ENCODE measurements around the gene GTSF1L. TPM values are rescaled to one million over a fixed set of nuclear protein-coding genes. Genes with fewer than 3 reads are reported as not detected.
"Not testable (repeated sequence)": the region's sequence is repeated elsewhere in the genome, so short reads cannot be mapped to it uniquely, and the experiment has no call there.

The GTSF1L gene
- not detected for total RNA-seq
- 0 reads per million in 2 donors for total RNA-seq

- H3K4me3 Mint-ChIP-seq: no peak within 1 kb of the TSS
- peaks cover 15% of the 10 kb centered on the region for H3K4me1 Mint-ChIP-seq
- H3K9me3 ChIP-seq (ENCODE audit: control insufficient read depth, low read length, poor library complexity, severe bottlenecking): no peaks in the 10 kb centered on the region
- H3K36me3 Mint-ChIP-seq (ENCODE audit: low read depth): no peaks in the 10 kb centered on the region
- no peak within 1 kb of the TSS for H3K27ac Mint-ChIP-seq
- no peaks in the 10 kb centered on the region for H3K27me3 Mint-ChIP-seq
- ATAC-seq: no peak
- no peak for DNase-seq
These were observed at the start of gene GTSF1L for GRCh38 chr20:43726811-43727338. Gene GTSF1L (minus strand): TSS chr20:43727002. CDS start chr20:43726694, 308 bp downstream.

GRCh38 chr20:43774754-43775153 lies 48.0 kb upstream of the GTSF1L start:
- Mint-ChIP-seq H3K27me3 (peaks cover 36% of the 10 kb centered on the region), H3K27ac (no peak overlapping the region), H3K4me1 (no peaks in the 10 kb centered on the region), H3K4me3 (no peak overlapping the region), H3K36me3 (ENCODE audit: low read depth) (no peaks in the 10 kb centered on the region)
- ATAC-seq (no peak), DNase-seq (no peak)
- no peaks in the 10 kb centered on the region for H3K9me3 ChIP-seq (ENCODE audit: control insufficient read depth, low read length, poor library complexity, severe bottlenecking)

GRCh38 chr20:43771503-43772190 lies 44.8 kb upstream of the GTSF1L start:
- H3K4me3 Mint-ChIP-seq: no peak overlapping the region
- no peak overlapping the region for H3K27ac Mint-ChIP-seq
- H3K4me1 Mint-ChIP-seq: peaks cover 5% of the 10 kb centered on the region
- DNase-seq (no peak), ATAC-seq (no peak)
- peaks cover 56% of the 10 kb centered on the region for H3K27me3 Mint-ChIP-seq
- H3K36me3 Mint-ChIP-seq (ENCODE audit: low read depth): peaks cover 3% of the 10 kb centered on the region
- no peaks in the 10 kb centered on the region for H3K9me3 ChIP-seq (ENCODE audit: control insufficient read depth, low read length, poor library complexity, severe bottlenecking)

GRCh38 chr20:43770342-43770741 lies 43.5 kb upstream of the GTSF1L start:
- H3K9me3 ChIP-seq (ENCODE audit: control insufficient read depth, low read length, poor library complexity, severe bottlenecking): no peaks in the 10 kb centered on the region
- Mint-ChIP-seq H3K27ac (no peak overlapping the region), H3K27me3 (peaks cover 66% of the 10 kb centered on the region), H3K4me1 (peaks cover 5% of the 10 kb centered on the region), H3K4me3 (no peak overlapping the region), H3K36me3 (ENCODE audit: low read depth) (peaks cover 3% of the 10 kb centered on the region)
- ATAC-seq: no peak
- DNase-seq: no peak

- DNase-seq (no peak), ATAC-seq (no peak)
- Mint-ChIP-seq H3K27ac (peak overlapping the region; percentile 81), H3K4me3 (no peak overlapping the region), H3K36me3 (ENCODE audit: low read depth) (peaks cover 3% of the 10 kb centered on the region), H3K4me1 (peaks cover 5% of the 10 kb centered on the region), H3K27me3 (peaks cover 42% of the 10 kb centered on the region)
- no peaks in the 10 kb centered on the region for H3K9me3 ChIP-seq (ENCODE audit: control insufficient read depth, low read length, poor library complexity, severe bottlenecking)
These were observed 41.1 kb upstream of the GTSF1L start for GRCh38 chr20:43767686-43768474.

GRCh38 chr20:43766917-43767316 lies 40.1 kb upstream of the GTSF1L start:
- H3K9me3 ChIP-seq (ENCODE audit: control insufficient read depth, low read length, poor library complexity, severe bottlenecking): no peaks in the 10 kb centered on the region
- Mint-ChIP-seq H3K4me3 (no peak overlapping the region), H3K4me1 (peaks cover 5% of the 10 kb centered on the region), H3K27me3 (peaks cover 35% of the 10 kb centered on the region), H3K36me3 (ENCODE audit: low read depth) (peaks cover 3% of the 10 kb centered on the region), H3K27ac (peak overlapping the region; percentile 81)
- DNase-seq (no peak), ATAC-seq (no peak)

- no peak for DNase-seq
- no peak for ATAC-seq
- H3K27ac Mint-ChIP-seq: no peak overlapping the region
- H3K9me3 ChIP-seq (ENCODE audit: control insufficient read depth, low read length, poor library complexity, severe bottlenecking): no peaks in the 10 kb centered on the region
- no peak overlapping the region for H3K4me3 Mint-ChIP-seq
- peaks cover 3% of the 10 kb centered on the region for H3K36me3 Mint-ChIP-seq (ENCODE audit: low read depth)
- H3K4me1 Mint-ChIP-seq: peaks cover 5% of the 10 kb centered on the region
- peaks cover 31% of the 10 kb centered on the region for H3K27me3 Mint-ChIP-seq
These were observed 39.6 kb upstream of the GTSF1L start for GRCh38 chr20:43766385-43766784.

GRCh38 chr20:43765916-43766315 lies 39.1 kb upstream of the GTSF1L start:
- H3K4me1 Mint-ChIP-seq: peaks cover 5% of the 10 kb centered on the region
- H3K27me3 Mint-ChIP-seq: peaks cover 31% of the 10 kb centered on the region
- H3K9me3 ChIP-seq (ENCODE audit: control insufficient read depth, low read length, poor library complexity, severe bottlenecking): no peaks in the 10 kb centered on the region
- H3K36me3 Mint-ChIP-seq (ENCODE audit: low read depth): peaks cover 3% of the 10 kb centered on the region
- no peak overlapping the region for H3K4me3 Mint-ChIP-seq
- no peak for DNase-seq
- ATAC-seq: no peak
- H3K27ac Mint-ChIP-seq: no peak overlapping the region

- H3K27ac Mint-ChIP-seq: no peak overlapping the region
- peaks cover 32% of the 10 kb centered on the region for H3K27me3 Mint-ChIP-seq
- H3K4me3 Mint-ChIP-seq: no peak overlapping the region
- ATAC-seq (no peak), DNase-seq (no peak)
- H3K4me1 Mint-ChIP-seq: peaks cover 7% of the 10 kb centered on the region
- no peaks in the 10 kb centered on the region for H3K9me3 ChIP-seq (ENCODE audit: control insufficient read depth, low read length, poor library complexity, severe bottlenecking)
- peaks cover 6% of the 10 kb centered on the region for H3K36me3 Mint-ChIP-seq (ENCODE audit: low read depth)
These were observed 36.1 kb upstream of the GTSF1L start for GRCh38 chr20:43762911-43763310.

GRCh38 chr20:43761386-43762340 lies 34.9 kb upstream of the GTSF1L start:
- Mint-ChIP-seq H3K4me1 (peaks cover 2% of the 10 kb centered on the region), H3K36me3 (ENCODE audit: low read depth) (peaks cover 3% of the 10 kb centered on the region), H3K27me3 (peaks cover 19% of the 10 kb centered on the region), H3K27ac (no peak overlapping the region), H3K4me3 (no peak overlapping the region)
- ATAC-seq: peak; percentile 47
- no peaks in the 10 kb centered on the region for H3K9me3 ChIP-seq (ENCODE audit: control insufficient read depth, low read length, poor library complexity, severe bottlenecking)
- no peak for DNase-seq

- H3K27ac Mint-ChIP-seq; H3K4me3 Mint-ChIP-seq; H3K36me3 Mint-ChIP-seq (ENCODE audit: low read depth); DNase-seq; H3K9me3 ChIP-seq (ENCODE audit: control insufficient read depth, low read length, poor library complexity, severe bottlenecking); H3K27me3 Mint-ChIP-seq; ATAC-seq; H3K4me1 Mint-ChIP-seq: not testable (repeated sequence)
These were observed 31.1 kb upstream of the GTSF1L start for GRCh38 chr20:43757888-43758287.

- no peak overlapping the region for H3K4me3 Mint-ChIP-seq
- ATAC-seq (no peak), DNase-seq (no peak)
- peaks cover 7% of the 10 kb centered on the region for H3K36me3 Mint-ChIP-seq (ENCODE audit: low read depth)
- H3K27ac Mint-ChIP-seq: no peak overlapping the region
- peaks cover 20% of the 10 kb centered on the region for H3K4me1 Mint-ChIP-seq
- H3K27me3 Mint-ChIP-seq: peaks cover 19% of the 10 kb centered on the region
- no peaks in the 10 kb centered on the region for H3K9me3 ChIP-seq (ENCODE audit: control insufficient read depth, low read length, poor library complexity, severe bottlenecking)
These were observed 29.0 kb upstream of the GTSF1L start for GRCh38 chr20:43755851-43756250.

GRCh38 chr20:43755390-43755789 lies 28.6 kb upstream of the GTSF1L start:
- H3K27ac Mint-ChIP-seq: no peak overlapping the region
- ATAC-seq (no peak), DNase-seq (no peak)
- H3K9me3 ChIP-seq (ENCODE audit: control insufficient read depth, low read length, poor library complexity, severe bottlenecking): no peaks in the 10 kb centered on the region
- H3K36me3 Mint-ChIP-seq (ENCODE audit: low read depth): peaks cover 7% of the 10 kb centered on the region
- H3K4me3 Mint-ChIP-seq: no peak overlapping the region
- H3K4me1 Mint-ChIP-seq: peaks cover 23% of the 10 kb centered on the region
- peaks cover 24% of the 10 kb centered on the region for H3K27me3 Mint-ChIP-seq

Measured in T-helper 17 cell (primary cell).